NCI-H2196 (cell line): ENCODE data around the gene RBM46.
"Not testable (repeated sequence)": the region's sequence is repeated elsewhere in the genome, so short reads cannot be mapped to it uniquely, and the experiment has no call there.

Experiments used
- DNase-seq: peaks from one replicate; lab custom pipeline; 2025; ENCODE audit not compliant: unreplicated experiment; lab: John Stamatoyannopoulos, UW

RBM46 gene

DNA sequence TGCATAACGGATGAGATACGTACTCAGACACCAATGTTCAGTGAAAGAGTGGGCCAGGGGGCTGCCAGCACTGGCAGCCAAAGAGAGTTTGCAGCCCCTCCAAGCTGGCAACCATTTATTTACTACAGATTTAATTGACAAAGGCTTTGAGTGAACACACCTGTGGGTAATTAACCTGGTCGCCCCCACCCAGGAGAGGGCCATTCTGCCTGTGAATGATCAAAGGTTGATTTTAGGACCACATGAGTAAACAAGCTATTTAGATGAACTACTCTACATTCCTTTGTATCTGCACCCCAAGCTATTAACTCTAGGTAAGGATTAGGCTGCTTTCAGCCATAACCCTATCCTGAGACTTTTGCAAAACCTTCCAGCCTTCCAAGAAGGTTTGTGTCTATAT lies 55.0 kb downstream of the RBM46 start:
- DNase-seq = no peak

DNA sequence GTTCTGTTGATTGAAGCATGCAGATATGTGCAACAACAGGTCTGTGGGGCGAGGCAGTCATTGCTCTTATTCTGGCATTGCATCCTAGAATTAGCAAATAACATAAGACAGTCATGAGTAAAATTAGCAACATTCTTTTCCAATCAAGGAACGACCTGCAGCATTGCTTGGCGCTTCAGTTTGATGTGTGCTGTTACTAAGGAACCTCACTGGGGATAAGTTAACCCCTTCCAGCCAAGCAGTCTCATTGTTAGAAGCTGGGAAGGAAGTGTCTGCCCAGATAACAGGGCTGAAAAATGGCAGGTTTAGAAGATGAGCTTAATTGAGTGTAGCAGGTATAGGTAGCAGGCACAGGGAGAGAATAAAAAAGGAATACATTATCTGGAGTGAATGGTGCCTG lies 55.4 kb downstream of the RBM46 start:
- no peak for DNase-seq

DNA sequence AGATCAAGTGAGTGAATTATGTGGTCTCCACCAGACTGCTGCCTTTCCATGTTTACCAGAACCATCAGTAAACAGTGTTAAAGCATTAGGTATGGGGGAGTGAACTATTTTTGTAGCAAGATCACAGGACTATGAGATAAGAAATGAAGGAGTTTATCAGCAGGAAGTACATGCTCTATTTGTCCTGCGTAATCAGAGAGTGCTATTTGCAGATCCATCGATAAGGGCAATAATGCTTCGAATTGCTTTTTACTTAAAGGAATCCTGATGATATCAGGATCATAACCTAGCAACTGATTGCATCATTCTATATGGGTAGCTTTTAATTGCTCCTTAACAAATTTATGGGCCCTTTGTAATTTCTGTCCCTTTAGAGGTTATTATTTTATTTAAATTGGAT lies 57.1 kb downstream of the RBM46 start:
- DNase-seq = no peak

DNA sequence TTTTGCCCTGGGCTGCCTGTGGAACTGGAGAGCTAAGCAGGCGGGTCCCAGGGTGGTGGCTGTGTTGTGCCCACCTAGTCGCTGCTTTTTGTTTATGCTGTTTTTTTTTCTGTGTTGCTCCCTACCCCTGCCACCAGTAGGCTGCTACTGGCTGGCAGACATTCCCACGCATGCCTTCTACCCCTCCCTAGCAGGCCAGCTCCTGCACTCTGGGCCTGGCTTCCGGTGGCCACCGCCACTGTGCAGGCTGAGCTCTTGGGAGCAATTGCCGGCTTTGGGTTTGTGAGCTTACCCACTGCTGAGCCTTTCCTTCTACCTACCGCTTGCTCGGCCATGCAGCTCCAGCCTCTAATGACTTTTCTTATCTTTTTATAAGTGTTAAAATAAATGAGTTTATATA lies 57.6 kb downstream of the RBM46 start:
- DNase-seq = no peak

DNA sequence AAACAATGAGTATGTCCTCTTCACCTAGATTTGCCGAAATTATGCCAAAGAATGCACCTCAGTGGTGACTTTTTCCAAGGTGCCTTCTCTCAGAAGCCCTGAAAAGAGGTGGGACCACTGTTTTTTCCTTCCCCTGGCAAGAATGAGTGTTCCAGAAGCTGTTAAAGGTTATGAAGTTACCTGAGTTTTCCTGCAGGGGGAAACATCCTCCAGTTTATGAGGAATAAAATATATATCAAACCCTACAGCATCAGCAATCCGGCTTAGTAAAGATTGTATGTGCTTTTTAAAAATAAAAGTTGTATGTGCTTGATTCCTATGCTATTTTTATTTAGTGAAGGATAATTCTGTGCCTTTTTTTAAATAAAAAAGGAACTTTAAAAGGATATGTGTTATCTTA lies 73.3 kb downstream of the RBM46 start:
- no peak for DNase-seq

DNA sequence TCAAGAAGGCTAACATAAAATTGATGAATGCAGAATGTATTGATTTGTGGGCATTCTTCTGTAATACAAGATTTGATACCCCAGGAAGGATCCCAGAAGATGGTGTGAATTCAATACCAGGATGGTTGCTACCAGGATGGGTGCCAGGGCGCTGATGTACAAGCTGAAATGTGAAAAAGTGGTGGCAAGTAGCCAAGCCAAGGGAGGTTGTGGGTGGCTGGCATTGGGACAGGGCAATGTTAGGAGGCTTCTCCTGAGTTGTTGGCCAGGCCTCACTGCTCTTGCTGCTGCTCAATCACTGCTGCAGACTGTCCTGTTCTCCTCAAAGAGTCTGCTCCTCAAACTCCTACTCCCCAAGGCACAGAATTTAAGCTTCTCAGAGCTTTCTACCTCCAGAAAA lies 77.1 kb downstream of the RBM46 start:
- DNase-seq = no peak

DNA sequence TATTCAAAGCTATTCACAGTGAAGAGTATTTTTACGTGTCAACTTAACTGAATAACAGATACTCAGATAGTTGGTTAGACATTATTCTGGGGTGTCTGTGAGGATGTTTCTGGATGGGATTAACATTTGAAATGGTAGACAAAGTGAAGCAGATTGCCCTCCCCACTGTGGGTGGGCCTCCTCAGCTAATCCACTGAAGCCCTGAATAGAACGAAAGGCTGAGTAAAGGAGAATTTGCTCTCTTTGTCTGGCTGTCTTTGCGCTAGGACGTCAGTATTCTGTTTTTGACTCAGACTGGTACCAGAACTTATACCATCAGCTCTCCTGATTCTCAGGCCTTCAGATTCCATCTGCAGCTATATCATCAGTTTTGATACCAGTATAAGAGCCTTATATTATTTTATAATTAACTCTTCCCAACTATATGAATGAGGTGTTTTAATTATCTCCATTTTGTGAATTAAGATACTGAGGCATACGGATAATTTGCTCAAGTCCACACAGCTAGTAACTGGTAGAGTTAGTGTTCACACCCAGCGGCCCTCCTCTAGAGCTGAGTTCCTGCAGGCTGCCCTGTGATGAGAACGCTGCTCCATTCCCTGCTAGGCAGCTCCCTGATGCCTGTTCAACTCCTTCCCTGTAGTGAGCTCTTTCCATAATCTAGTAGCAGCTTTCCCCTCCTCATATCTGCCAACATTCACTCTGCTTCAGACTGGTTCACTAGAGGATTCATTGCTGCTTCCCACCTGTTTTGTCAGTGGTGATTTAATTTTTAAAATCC lies 87.5 kb downstream of the RBM46 start:
- DNase-seq = no peak

DNA sequence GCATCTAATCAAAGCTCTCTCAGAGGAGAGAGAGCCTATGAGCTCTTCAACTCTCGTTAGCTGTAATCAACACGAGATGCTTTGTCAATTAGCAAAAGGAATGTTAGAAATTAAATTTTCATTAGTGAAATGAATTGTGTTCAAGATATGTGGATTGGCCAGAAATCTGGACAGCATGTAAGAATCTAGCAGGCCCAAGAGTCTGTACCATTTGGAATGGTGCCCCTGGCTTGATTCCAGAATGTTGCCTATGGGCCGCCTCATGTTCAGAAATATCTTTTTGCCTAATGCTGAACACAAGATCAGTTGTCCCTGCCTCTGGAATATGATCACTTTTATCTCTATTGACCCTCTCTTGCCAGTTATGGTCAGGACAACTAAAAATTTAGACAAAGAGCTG lies 88.2 kb downstream of the RBM46 start:
- DNase-seq = no peak

DNA sequence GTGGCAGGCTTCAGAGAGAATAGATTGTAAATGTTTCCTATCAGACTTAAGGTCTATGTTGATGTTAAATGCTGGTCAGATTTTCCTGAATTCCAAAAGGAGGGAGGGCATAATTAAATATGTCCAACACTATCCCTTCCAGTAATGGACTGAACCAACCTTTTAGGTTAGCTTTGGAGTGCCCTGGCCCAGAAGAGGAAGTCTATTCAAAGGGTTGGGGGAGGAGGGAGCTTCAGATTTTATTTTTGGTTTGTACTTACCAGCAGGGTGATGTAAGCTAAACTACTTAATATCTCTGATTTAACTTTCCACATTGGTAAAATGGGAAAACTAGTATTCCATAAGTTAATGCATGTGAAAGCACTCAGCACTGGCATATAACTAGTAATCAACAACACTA lies 91.1 kb downstream of the RBM46 start:
- DNase-seq = no peak

DNA sequence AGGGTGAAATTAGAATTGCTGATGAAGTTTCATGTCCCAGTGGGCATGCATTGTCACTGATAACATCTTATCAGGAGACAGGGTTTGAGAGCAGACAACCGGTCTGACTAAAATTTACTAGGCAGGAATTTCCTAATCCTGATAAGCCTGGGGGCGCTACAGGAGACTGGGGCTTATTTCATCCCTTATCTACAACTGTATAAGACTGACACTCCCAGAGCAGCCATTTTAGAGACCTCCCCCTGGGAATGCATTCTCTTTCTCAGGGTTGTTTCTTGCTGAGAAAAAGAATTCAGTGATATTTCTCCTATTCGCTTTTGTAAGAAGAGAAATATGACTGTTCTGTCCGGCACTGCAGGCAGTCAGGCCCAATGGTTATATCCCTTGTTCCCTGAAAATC lies 93.0 kb downstream of the RBM46 start:
- not testable (repeated sequence) for DNase-seq

DNA sequence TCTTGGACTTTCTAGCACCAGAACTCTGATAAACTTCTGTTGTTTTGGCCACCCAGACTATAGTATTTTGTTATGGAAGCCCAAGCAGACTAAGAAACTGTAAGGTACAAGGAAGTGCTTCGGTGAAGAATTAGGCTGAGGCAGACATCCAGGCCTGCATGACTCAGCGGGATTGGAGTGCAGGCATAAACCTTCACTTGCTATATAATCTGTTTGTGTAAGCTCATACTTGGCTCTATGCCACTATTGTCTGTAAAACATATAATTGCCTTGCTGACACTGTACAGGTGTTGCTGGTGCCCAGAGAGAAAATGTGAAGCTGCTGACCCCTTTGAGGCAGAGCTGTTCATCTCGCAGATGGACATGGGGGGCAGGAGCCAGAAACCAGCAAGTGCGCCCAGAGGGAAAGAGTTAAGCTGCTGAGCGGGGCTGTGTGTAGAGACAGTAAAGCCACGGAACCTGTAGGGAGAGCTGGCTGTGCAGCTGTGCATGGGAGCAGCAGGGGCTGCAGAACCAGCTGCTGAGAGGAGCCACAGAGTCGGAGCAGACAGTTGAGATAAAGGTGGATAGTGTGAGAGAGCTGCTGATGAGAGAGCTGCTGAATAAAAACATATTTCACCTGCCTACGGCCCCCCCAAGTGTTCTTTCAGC lies 96.2 kb downstream of the RBM46 start:
- no peak for DNase-seq
